Fibroblast of skin of left biceps (primary cell): ENCODE data around the gene TNS2.
A peak's percentile ranks its signal among the peaks of the same experiment; 100 is the strongest.
"Not testable (repeated sequence)": the region's sequence is repeated elsewhere in the genome, so short reads cannot be mapped to it uniquely, and the experiment has no call there.

Source experiments
- DNase-seq, 2 experiments: peaks; one replicate each; pipeline ENCODE4 v3.0.0-alpha.2; 2013; ENCODE audit warnings: low read depth in 2 of 2

The TNS2 gene, protein sequence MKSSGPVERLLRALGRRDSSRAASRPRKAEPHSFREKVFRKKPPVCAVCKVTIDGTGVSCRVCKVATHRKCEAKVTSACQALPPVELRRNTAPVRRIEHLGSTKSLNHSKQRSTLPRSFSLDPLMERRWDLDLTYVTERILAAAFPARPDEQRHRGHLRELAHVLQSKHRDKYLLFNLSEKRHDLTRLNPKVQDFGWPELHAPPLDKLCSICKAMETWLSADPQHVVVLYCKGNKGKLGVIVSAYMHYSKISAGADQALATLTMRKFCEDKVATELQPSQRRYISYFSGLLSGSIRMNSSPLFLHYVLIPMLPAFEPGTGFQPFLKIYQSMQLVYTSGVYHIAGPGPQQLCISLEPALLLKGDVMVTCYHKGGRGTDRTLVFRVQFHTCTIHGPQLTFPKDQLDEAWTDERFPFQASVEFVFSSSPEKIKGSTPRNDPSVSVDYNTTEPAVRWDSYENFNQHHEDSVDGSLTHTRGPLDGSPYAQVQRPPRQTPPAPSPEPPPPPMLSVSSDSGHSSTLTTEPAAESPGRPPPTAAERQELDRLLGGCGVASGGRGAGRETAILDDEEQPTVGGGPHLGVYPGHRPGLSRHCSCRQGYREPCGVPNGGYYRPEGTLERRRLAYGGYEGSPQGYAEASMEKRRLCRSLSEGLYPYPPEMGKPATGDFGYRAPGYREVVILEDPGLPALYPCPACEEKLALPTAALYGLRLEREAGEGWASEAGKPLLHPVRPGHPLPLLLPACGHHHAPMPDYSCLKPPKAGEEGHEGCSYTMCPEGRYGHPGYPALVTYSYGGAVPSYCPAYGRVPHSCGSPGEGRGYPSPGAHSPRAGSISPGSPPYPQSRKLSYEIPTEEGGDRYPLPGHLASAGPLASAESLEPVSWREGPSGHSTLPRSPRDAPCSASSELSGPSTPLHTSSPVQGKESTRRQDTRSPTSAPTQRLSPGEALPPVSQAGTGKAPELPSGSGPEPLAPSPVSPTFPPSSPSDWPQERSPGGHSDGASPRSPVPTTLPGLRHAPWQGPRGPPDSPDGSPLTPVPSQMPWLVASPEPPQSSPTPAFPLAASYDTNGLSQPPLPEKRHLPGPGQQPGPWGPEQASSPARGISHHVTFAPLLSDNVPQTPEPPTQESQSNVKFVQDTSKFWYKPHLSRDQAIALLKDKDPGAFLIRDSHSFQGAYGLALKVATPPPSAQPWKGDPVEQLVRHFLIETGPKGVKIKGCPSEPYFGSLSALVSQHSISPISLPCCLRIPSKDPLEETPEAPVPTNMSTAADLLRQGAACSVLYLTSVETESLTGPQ (N-terminal part only)

DNA sequence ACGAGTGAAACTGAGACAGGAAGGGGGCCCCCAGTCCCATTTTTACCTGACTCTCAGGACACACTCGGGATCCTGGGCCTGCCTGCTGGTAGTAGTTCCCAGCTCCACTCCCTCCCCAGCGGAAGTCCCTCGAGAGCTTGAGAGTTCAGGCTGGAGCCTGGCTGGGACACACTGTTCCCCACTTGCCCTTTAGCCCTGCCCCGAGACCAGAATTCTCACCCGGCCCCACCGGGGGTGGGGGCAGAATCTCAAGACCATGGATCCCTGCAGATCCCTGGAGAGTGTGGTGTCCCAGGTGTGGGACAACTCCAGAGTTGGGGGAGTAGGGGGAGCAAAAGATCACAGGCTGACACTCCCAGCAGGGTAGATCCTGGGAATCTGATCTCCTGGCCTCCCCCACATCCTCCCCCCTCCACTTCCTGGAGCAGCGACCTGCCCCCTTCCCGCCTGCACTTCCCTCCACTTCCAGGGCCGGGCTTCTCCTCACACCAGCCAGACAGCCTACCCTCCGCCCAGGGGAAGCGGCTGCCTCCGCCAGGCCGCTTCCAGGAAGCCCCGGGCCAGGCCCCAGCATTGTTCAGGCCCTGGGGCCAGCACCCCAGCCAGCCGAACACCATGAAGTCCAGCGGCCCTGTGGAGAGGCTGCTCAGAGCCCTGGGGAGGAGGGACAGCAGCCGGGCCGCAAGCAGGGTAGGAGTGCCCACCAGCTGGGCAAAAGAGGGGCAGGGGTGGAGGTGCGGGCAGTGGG, at the start of gene TNS2:
Gene TNS2 (plus strand): TSS at position 495 of the 748 bp plus-strand sequence. CDS start 121 bp downstream, at position 616.
- no peak for DNase-seq

DNA sequence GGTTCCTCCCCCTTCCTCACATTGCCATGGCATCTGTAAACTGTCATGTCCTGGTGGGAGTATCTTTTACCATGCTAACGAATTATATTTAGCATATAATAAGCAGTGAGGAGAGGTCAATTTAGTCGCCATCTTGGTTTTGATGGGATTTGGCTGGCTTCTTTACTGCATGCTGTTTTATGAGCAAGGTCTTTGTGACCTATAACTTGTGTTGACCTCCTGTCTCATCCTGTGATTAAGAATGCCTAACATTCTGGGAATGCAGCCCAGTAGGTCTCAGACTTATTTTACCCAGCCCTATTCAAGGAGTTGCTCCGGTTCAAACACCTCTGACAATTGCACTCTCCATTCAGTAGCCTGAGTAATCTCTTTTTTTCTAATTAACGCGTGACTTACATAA, 45.7 kb upstream of the TNS2 start:
- no peak for DNase-seq

DNA sequence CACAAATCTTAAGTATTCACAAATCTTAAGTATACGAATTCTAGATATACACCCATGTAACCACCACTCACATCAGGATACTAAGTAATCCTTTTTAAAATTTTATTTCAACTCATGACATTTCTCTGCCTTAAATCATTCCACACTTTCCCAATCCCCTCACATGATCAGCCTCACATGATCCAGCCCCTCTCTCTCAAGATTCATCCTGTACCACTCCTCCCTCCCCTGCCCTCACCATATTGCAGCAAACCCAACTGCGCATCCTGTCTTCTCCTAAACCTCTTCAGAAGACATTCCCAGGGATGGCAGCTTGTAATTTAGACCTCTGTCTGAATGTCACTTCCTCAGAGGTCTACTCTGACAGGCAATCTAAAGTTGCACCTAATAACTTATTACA, 45.3 kb upstream of the TNS2 start:
- no peak for DNase-seq

DNA sequence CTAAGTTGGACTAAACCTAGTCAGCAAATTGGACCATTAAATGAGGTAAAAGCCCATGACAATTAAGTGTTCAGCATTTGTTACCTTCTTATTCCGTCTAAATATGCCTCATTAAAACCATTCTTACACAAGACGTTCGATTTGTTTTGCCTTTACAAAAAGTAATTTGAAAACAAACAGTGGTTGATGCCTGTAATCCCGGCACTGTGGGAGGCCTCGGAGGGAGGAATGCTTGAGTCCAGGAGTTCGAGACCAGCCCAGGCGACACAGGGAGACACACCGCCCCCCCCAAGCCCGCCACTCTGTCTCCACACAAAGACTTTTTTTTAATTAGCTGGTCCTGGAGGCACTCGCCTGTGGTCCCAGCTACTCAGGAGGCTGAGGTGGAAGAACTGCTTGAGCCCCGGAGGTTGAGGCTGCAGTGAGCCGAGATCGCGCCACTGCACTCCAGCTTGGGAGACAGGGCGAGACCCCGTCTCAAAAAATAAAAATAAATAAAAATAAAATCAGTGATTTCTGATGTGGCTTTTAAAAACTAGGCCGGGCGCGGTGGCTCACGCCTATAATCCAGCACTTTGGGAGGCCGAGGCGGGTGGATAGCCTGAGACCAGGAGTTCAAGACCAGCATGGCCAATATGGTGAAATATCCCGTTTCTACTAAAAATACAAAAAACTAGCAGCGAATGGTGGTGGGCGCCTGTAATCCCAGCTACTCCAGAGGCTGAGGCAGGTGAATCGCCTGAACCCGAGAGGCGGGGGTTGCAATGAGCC, 44.5 kb upstream of the TNS2 start:
- DNase-seq = no peak

GRCh38 chr12:53005986-53006809, 43.7 kb upstream of the TNS2 start, which contains the start of gene EIF4B:
EIF4B (plus strand) TSS chr12:53006456; CDS start chr12:53006484, 28 bp downstream.
- peak; percentile 99 for DNase-seq

DNA sequence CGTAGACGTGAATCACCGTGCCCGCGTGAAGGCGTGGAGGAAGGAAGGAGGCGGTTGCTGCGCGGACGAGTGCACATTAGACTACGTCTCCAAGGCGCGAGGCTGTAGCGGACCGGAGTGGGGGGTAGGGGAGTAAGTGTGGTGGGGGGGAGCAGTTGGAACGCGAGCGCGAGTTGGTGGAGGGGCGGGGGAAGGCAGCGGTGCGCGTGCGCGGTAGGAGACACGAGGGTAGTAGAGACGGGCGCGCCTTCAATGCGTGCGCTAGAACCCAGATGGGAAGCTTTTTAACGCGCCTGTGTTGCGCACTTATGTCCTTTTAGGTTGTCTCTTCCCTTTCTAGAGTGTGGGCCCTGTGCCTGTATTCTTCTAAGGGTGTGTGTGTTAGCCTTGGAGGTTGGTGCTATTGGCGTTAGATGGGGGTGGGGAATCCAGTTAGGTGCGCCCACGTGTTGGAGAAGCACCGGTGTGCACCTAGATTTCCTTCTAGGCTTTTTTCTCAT, 43.0 kb upstream of the TNS2 start:
- peak; percentile 25 to 29 for DNase-seq

- DNase-seq = no peak
These were observed 42.5 kb upstream of the TNS2 start for GRCh38 chr12:53007343-53007742.

GRCh38 chr12:53008760-53009159, 41.1 kb upstream of the TNS2 start:
- DNase-seq = not testable (repeated sequence)

DNA sequence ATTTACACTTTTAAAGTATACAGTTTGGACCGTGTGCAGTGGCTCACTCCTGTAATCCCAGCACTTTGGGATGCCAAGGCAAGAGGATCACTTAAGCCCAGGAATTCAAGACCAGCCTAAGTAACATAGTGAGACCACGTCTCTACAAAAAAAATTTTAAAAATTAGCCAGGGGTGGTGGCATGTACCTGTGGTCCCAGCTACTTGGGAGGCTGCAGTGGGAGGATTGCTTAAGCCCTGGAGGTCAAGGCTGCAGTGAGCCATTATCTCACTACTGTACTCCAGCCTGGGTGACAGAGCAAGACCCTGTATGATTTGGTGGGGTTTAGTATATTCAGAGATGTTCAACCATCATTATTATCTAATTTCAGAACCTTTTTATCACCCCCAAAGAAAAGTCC, 38.9 kb upstream of the TNS2 start:
- DNase-seq = no peak

- no peak for DNase-seq
These were observed 38.0 kb upstream of the TNS2 start for GRCh38 chr12:53011889-53012288.

GRCh38 chr12:53012928-53013327, 36.9 kb upstream of the TNS2 start:
- no peak for DNase-seq

- no peak for DNase-seq
These were observed 35.2 kb upstream of the TNS2 start for GRCh38 chr12:53014709-53015108.

DNA sequence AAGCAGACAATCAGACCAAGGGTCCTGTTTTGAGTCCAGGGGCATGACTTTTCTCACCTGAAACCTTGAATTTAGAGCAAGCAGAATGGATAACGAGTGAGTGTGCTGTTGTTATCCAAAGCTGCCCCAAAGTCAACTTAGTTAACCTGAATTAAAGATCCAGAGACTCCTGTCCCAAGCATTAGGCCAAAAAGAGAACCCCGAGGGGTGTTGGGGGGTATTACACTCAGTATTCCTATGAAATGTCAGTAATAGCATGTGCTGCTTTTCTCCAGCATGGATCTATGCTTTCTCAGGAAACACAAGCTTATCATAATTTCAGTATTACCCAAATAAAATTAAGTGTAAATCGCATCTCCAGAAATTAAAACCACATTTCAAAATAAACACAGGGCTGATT, 24.6 kb upstream of the TNS2 start:
- DNase-seq = no peak

DNA sequence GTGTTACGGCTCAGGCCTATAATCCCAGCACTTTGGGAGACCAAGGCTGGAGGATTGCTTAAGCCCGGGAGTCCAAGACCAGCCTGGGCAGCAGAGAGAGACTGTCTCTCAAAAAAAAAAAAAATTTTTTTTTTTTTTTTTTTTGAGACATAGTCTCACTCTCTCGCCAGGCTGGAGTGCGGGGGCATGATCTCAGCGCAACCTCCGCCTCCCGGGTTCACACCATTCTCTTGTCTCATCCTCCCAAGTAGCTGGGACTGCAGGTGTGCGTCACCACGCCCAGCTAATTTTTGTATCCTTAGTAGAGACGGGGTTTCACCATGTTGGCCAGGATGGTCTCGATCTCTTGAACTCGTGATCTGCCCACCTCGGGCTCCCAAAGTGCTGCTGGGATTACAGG, 22.9 kb upstream of the TNS2 start:
- not testable (repeated sequence) for DNase-seq

DNA sequence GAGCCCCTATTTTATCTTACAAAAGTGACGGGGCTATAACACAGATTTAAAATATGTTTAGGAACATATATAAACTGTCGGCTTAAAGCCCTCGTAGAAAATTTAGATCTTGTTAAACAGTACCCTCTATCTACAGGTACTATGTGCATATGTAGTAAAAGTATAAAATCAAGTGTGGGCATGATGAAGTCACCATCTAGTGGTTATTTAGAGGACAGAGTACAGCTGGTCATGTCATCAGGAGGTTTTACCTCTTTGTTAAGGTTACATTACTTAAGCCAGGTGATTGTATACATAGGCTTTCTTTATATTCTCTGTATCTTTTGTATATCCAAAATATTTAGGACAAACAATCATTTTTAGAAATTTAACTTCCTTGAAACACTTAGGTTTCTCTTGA, 18.2 kb upstream of the TNS2 start:
- no peak for DNase-seq

DNA sequence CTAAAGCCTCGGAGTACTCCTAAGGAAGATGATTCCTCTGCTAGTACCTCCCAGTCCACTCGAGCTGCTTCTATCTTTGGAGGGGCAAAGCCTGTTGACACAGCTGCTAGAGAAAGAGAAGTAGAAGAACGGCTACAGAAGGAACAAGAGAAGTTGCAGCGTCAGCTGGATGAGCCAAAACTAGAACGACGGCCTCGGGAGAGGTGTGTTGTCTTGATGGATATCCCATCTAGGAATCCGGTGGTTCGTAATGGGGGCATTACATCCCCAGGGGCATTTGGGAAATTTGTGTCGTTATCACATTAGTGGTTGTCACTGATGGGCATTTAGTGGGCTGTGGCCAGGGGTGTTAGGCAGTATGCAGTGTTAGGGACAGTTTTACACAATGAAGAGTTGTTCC, 16.0 kb upstream of the TNS2 start:
- not testable (repeated sequence) for DNase-seq

GRCh38 chr12:53034459-53034858, 15.4 kb upstream of the TNS2 start:
- no peak for DNase-seq

DNA sequence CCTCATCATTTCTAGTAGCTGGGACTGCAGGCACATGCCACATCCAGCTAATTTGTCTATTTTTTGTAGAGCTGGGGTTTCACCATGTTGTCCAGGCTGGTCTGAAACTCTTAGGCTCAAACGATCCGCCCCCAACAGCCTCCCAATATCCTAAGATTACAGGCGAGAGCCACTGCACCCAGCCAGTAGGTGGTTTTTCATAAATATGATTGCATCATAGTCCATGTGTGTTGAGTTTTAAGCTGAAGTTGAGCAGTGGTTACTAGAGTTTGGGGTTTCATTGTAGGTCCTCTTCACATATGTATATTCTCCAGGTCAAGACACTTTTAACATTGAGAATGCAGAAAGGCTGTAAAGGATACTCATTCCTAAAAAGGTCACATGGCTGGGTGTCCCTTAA, 13.1 kb upstream of the TNS2 start:
- DNase-seq = no peak

DNA sequence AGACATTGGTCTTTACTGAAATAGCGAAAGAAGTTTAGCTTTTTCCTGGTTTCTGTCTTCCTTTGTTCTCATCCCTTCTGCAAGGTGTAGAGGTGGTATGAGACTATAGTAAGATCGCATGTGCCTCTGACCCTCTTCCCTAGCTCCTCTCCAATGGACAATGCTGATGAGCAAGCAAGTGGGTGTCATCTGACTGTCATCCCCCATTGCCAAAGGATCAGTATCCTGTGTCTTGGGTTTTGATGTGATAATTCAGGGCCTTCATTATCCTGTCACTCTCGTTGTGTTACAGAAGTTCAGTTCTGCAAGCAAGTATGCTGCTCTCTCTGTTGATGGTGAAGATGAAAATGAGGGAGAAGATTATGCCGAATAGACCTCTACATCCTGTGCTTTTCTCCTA, 10.0 kb upstream of the TNS2 start:
- DNase-seq = no peak
